ENCODE measurements around the gene ADGRD1.
A peak's percentile ranks its signal among the peaks of the same experiment; 100 is the strongest.

ADGRD1 gene

GRCh38 chr12:130966443-130967030 is 12.8 kb downstream of the ADGRD1 start:
- DNase-seq (ENCODE audit: low spot score): no peak

GRCh38 chr12:130967636-130968035 is 13.9 kb downstream of the ADGRD1 start:
- DNase-seq (ENCODE audit: low spot score): no peak

- no peak for DNase-seq (ENCODE audit: low spot score)
Measured at GRCh38 chr12:130968611-130969010, 14.9 kb downstream of the ADGRD1 start.

- no peak for DNase-seq (ENCODE audit: low spot score)
Measured at GRCh38 chr12:130969223-130969622, 15.5 kb downstream of the ADGRD1 start.

GRCh38 chr12:130970165-130970907 is 16.6 kb downstream of the ADGRD1 start:
- DNase-seq (ENCODE audit: low spot score): no peak

GRCh38 chr12:130970908-130971233 is 17.2 kb downstream of the ADGRD1 start:
- no peak for DNase-seq (ENCODE audit: low spot score)

- DNase-seq (ENCODE audit: low spot score): no peak
Measured at GRCh38 chr12:130971925-130972585, 18.3 kb downstream of the ADGRD1 start.

GRCh38 chr12:130972586-130972950 is 18.9 kb downstream of the ADGRD1 start:
- no peak for DNase-seq (ENCODE audit: low spot score)

- DNase-seq (ENCODE audit: low spot score): no peak
Measured at GRCh38 chr12:130973109-130973508, 19.4 kb downstream of the ADGRD1 start.

GRCh38 chr12:130973906-130974305 is 20.2 kb downstream of the ADGRD1 start:
- DNase-seq (ENCODE audit: low spot score): no peak

GRCh38 chr12:130975116-130975515 is 21.4 kb downstream of the ADGRD1 start:
- DNase-seq (ENCODE audit: low spot score): no peak

- DNase-seq (ENCODE audit: low spot score): no peak
Measured at GRCh38 chr12:130976171-130976720, 22.5 kb downstream of the ADGRD1 start.

- DNase-seq (ENCODE audit: low spot score): no peak
Measured at GRCh38 chr12:130977046-130977742, 23.5 kb downstream of the ADGRD1 start.

GRCh38 chr12:130977743-130978095 is 24.0 kb downstream of the ADGRD1 start:
- no peak for DNase-seq (ENCODE audit: low spot score)

- DNase-seq (ENCODE audit: low spot score): no peak
Measured at GRCh38 chr12:130978785-130979184, 25.1 kb downstream of the ADGRD1 start.

GRCh38 chr12:130981074-130981742 is 27.5 kb downstream of the ADGRD1 start:
- DNase-seq (ENCODE audit: low spot score): peak; percentile 84

- no peak for DNase-seq (ENCODE audit: low spot score)
Measured at GRCh38 chr12:130981911-130982310, 28.2 kb downstream of the ADGRD1 start.

GRCh38 chr12:130982565-130983225 is 29.0 kb downstream of the ADGRD1 start:
- DNase-seq (ENCODE audit: low spot score): no peak

GRCh38 chr12:130983328-130984017 is 29.8 kb downstream of the ADGRD1 start:
- DNase-seq (ENCODE audit: low spot score): no peak

GRCh38 chr12:130984183-130985058 is 30.7 kb downstream of the ADGRD1 start:
- DNase-seq (ENCODE audit: low spot score): no peak
